DMS114 treated with DMSO at 0.1 percent for 48 hours (cell line): Measurements from ENCODE around the gene PIK3R5.
"Not testable (repeated sequence)": the region's sequence is repeated elsewhere in the genome, so short reads cannot be mapped to it uniquely, and the experiment has no call there.

ENCODE experiments used
- DNase-seq: peaks from one replicate; lab custom pipeline; 2025; ENCODE audit not compliant: unreplicated experiment; lab: John Stamatoyannopoulos, UW

Gene PIK3R5

DNA sequence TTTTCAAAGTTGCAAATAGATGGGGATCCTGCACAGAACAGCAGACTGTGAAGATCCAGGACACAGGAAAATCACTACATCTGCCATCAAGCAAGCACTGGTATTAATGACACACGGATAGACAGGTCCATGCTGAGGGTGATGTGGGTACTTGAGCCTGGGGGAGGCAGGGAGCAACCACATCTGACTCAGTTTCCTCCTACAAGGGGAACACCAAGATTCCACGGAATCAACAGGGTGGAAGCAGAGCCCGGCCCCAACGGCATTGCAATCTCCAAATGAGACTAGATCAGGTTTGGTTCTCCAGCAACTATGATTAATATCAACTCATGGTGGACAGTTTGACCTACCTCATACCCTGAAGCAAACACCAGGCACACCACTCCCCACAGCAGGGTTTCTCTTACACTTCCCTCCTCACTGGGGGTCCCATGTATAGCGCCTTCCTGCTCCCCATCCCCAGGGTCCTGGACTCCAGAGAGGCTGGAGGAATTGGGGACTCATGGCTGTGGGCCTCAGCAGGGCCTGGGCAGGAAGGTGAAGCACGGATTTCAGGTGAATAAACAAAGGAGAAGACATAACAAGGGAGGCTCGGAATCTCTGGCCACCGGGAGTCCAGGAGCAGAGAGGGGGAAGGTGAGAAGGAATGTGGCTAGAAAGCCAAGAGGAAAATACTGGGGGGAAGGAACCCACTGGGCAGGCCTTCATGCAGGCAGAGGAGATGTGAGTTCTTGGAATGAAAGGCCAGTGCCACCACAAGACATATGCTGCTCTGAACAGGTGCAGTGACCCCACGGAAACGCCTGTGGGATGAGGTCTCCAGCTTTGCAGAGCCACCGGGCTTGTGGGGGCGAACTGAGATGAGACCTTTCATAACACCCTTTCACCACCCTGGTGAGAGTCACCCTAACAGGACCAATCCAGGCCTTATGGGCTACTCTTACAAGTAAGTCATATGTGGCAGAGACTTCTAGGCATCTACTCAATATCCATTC, 68.6 kb downstream of the PIK3R5 start:
- DNase-seq = no peak

GRCh38 chr17:8896087-8896486, 69.4 kb downstream of the PIK3R5 start:
- DNase-seq = no peak

GRCh38 chr17:8894673-8895578, 70.6 kb downstream of the PIK3R5 start:
- DNase-seq = peak; percentile 65

DNA sequence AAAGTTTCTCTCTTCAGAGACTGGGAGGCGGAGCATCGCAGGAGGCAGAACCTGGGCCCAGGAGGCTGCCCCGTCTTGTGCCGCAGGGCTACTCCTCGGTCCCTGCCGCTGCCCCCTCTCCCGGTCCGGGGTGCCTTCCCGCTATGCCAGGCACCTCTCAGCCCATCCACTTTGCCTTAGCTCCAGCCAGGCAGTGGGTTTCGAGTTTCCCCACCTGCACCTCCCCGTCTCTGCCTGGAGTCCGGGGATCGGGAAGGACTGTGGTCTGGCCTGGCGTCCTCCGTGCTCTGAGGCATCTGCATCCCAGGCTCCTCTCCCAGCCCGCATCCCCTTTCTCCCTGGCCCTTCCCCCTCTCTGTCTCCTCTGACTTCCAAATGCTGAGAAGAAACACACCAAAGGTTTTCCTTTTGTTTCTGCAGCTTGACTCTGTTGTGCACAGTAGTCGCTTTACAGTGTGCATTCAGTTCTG, 71.3 kb downstream of the PIK3R5 start:
- no peak for DNase-seq

- DNase-seq = no peak
Measured at GRCh38 chr17:8893621-8894201, 71.8 kb downstream of the PIK3R5 start.

- DNase-seq = no peak
Measured at GRCh38 chr17:8893059-8893458, 72.4 kb downstream of the PIK3R5 start.

DNA sequence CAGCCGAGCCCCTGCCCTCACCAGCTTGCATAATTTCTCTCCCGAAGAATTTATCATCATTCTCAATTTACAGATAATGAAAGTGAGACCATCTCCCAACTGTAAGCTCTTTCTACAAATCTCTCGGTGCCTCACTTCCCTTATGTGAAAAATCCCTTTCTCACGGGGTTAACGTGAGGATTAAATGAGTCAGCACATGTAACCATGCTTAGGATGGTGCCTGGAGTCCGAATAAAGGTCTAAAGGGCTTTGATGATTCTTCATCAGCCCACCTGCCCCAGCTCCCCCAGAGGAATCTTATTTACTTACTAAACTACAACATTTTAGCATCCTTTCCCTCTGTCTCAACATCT, 73.2 kb downstream of the PIK3R5 start:
- no peak for DNase-seq

GRCh38 chr17:8890671-8891070, 74.8 kb downstream of the PIK3R5 start:
- DNase-seq = no peak

- DNase-seq = no peak
Measured at GRCh38 chr17:8889458-8890210, 75.9 kb downstream of the PIK3R5 start.

DNA sequence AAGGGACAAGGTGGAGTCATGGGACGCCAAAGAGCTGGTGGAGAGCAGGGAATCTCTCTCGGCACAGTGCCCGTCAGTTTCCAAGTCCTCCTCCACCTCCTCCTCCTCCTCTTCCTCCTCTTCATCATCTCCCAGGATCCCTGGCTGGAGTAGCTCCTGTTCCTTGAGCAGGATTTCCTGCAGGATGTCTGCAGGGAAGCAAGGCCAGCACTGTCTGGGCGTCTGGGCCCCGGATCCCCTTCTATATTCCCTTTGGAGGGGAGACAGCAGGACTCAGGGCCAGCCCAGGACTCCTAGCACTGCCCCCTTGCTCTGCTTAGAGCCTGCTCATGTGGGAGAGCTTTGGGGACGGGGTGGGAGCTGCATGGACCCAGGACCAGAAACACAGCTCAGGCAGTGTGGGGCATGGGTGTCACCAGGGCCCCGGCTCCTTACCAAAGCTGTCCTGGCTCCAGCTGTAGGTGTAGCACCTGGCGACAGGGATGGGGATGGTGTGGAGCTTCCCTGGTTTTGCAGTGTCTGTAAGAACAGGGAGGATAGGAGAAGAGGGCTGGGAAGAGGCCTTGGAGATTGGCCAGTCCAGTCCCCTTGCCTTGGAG, 76.7 kb downstream of the PIK3R5 start:
- DNase-seq = no peak

DNA sequence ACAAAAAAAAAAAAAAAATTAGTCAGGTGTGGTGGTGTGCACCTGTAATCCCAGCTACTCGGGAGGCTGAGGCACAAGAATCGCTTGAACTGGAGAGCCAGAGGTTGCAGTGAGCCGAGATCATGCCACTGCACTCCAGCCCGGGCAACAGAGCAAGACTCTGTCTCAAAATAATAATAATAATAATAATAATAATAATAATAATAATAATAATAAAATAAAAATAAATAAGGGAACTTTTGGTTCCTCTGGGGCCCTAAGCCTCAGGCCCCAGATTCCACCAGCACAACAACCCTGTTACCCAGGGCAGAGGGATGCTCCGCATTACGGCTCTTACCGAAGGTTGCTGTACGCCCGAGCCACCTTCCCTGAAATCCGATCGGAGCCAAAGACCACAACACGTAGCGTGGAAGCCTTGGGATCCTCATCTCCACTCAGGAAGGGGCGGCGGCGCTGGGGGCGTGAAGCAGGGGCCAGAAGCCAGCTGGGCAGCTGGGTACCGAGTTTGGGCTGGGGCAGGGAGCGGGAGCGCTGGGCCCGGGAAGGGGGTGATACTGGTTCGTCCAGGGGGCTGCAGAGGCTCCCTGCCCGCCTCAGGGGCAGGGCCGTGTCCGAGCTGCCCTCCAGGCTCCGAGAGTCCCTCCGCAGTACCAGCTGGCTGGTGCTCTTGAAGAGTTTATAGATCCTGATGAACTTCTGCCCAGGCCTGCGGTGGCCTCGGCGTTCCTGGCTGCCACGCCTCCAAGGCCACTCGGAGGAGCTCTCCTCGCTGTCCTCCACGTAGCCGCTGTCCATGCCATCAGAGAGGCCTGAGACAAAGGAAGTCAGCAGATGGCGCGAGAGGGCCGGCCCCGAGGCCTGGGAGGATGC, 77.4 kb downstream of the PIK3R5 start:
- peak; percentile 4 for DNase-seq

DNA sequence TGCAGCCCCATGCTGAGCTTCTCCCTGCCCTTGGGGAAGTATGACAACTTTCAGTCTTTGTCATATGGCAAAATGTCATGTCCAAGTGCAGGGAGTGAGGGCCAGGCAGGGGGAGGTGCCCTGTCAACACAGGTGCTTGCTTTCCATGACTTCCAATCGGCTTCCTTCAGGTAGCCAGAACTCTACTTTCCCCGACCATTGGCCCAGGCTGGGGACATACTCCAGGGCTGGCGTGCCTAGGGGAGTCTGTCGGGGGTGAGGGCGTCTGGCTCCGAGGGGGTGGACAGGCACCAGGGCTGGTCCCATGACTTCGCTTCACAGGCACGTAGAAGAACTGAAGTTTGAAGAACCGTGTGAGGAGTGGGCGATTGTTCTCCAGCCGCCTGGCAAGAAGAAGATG, 78.2 kb downstream of the PIK3R5 start:
- no peak for DNase-seq

DNA sequence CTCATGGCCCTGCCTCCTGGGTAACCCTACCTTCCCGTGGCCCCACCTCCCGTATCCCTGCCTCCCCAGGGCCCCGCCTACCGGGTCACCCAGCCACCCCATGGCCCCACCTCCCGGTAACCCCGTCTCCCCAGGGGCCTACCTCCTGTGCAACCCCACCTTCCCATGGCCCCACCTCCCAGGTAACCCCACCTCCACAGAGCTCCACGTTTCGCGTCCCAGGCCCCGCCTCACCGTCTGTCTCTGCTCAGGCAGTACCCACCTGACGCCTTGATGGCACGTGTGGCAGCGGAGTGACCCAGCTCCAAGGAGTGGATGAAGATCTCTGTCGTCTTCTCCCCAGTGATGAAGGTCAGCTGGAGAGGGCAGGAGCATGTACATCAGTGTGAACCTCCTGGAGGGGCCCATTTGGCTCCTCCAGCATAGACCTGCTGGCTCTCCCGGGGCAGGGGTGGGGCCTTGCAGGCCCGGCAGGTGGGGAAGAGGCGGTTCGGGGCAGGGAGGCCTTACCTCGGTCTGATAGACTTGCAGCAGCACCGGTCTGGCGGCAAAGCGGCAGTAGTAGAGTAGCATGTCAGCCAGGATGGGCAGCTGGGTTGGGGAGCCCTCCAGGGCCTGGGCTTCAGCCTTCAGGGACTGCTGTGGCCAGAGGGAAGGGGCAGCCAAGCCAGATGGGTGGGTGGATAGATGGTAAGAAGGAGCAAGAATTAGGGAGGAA, 79.4 kb downstream of the PIK3R5 start:
- DNase-seq = no peak

GRCh38 chr17:8885163-8885966, 80.1 kb downstream of the PIK3R5 start:
- DNase-seq = not testable (repeated sequence)

DNA sequence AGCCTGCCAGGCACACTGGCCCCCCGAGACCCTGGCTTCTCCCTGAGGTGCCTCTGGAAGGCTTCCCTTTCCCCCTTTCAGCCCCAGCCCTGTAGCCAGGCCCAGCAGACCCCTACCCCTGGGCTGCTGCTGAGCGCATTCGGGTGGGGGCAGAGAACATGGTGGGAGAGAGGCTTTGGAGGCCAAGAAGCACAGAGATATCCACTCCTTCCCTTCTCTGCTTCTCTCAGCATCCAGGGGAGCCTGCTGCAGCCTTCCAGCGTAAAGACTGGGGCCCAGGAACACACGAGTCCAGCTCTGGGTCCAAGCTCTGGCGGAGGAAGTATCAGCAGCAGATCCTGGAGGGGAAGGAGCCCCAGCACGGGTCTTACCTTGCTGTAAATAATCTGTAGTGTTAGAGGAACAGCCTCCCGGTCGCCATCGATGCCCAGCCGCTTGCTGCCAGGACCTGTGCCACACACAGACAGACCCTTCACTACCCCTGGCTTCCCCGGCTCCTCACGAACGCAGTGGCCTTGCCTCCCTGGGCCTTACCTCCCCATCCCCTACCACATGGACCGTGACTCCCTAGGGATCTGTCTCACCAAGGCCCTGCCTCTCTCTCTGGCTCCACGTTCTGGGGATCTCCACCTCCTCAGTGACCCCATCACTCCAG, 81.0 kb downstream of the PIK3R5 start:
- no peak for DNase-seq

DNA sequence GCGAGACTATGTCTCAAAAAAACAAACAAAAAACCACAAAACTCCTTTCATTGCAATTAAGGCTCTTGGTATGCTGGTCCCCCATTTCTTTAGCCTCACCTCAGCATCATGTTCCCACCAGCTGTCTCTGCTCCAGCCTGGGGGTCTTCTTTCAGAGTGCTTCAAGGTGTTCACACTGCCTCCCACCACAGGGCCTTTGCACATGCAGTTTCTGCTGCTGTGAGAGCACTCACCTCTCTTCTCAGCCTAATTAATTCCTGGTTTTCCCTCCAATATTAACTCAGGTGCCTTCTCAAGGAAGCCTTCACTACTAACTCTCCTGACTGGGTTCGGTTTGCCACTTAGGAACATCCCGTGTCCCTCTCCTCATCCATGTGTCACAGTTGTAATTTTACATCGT, 82.2 kb downstream of the PIK3R5 start:
- no peak for DNase-seq

DNA sequence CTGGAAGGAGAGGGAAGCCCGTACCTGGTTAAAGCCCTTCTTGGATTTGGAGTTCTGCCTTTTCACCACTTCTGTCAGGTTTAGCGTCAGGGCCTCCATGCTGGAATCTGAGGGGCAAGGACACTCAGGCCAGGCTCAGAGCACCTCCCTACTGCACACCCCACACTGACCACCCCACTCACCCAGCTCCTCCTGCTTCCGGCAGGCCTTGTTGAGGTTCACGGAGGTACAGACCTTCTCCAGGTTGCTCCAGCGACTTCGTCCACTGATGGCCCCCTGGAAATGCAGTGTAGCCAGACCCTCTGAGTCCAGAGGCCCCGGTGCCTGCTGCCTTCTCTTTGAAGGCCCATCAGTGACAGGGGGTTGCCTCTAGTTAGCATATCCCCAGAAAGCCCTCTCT, 83.9 kb downstream of the PIK3R5 start:
- DNase-seq = no peak
